HG03439 (cell line): Measurements from ENCODE around the gene PET100.

Experiments used
- ATAC-seq: cut with Tn5 transposase; IDR thresholded peaks from one replicate; pipeline ENCODE4 v1.9.1; 2021; ENCODE audit warnings: mild to moderate bottlenecking, moderate library complexity; ENCODE audit not compliant: unreplicated experiment

Gene PET100

GRCh38 chr19:7647156-7647555 is 17.6 kb downstream of the PET100 start:
- no peak for ATAC-seq

- no peak for ATAC-seq
Observed at GRCh38 chr19:7648265-7649014, 18.8 kb downstream of the PET100 start.

GRCh38 chr19:7650148-7650547 is 20.6 kb downstream of the PET100 start:
- ATAC-seq = no peak

- ATAC-seq = no peak
Observed at GRCh38 chr19:7652061-7652641, 22.6 kb downstream of the PET100 start.

- no peak for ATAC-seq
Observed at GRCh38 chr19:7654401-7654800, 24.8 kb downstream of the PET100 start.

- ATAC-seq = no peak
Observed at GRCh38 chr19:7655581-7655980, 26.0 kb downstream of the PET100 start.

GRCh38 chr19:7657131-7657751 is 27.6 kb downstream of the PET100 start:
- ATAC-seq = no peak

- ATAC-seq = peak; percentile 81
Observed at GRCh38 chr19:7658219-7658686, 28.7 kb downstream of the PET100 start.

GRCh38 chr19:7661744-7662538 is 32.3 kb downstream of the PET100 start:
- ATAC-seq = no peak

GRCh38 chr19:7662657-7663056 is 33.1 kb downstream of the PET100 start:
- ATAC-seq = no peak

GRCh38 chr19:7663706-7664105 is 34.1 kb downstream of the PET100 start:
- no peak for ATAC-seq

GRCh38 chr19:7665076-7665475 is 35.5 kb downstream of the PET100 start:
- no peak for ATAC-seq

- ATAC-seq = no peak
Observed at GRCh38 chr19:7668842-7669241, 39.2 kb downstream of the PET100 start, which contains the start of gene RETN. RETN (plus strand) TSS chr19:7669049; CDS start chr19:7669327, 278 bp downstream.

- ATAC-seq = no peak
Observed at GRCh38 chr19:7669641-7670040, 40.0 kb downstream of the PET100 start.

- ATAC-seq = no peak
Observed at GRCh38 chr19:7670150-7670783, 40.7 kb downstream of the PET100 start.

- no peak for ATAC-seq
Observed at GRCh38 chr19:7670790-7671189, 41.2 kb downstream of the PET100 start.

- no peak for ATAC-seq
Observed at GRCh38 chr19:7672522-7672921, 42.9 kb downstream of the PET100 start.

- ATAC-seq = no peak
Observed at GRCh38 chr19:7674010-7675005, 44.7 kb downstream of the PET100 start.

GRCh38 chr19:7676376-7676775 is 46.8 kb downstream of the PET100 start:
- no peak for ATAC-seq
